GM12878 (cell line): Measurements from ENCODE around the gene SRSF3. TPM values are rescaled to one million over a fixed set of nuclear protein-coding genes. Genes with fewer than 3 reads are reported as not detected.
A peak's percentile ranks its signal among the peaks of the same experiment; 100 is the strongest.

Experiments used
- ATAC-seq: fragments of 200-7000 bp; cut with Tn5 transposase; 3 replicates; pipeline ENCODE4 v1.9.1; 2020; ENCODE audit warnings: mild to moderate bottlenecking, moderate library complexity
- BruUV-seq: library from RNA; stranded (reverse); fragments of 400-500 nt; replicated peaks from 2 replicates; lab custom pipeline; 2021; lab: Mats Ljungman, UMichigan
- CTCF ChIA-PET: fragments of 300-600 bp; sonication (Branson Sonifier 250); formaldehyde crosslinking; extraction: SDS; loops from one replicate; lab custom pipeline; 2021; ENCODE audit warnings: inconsistent platforms; lab: Yijun Ruan, JAX
- POLR2A ChIA-PET: fragments of 350-600 bp; formaldehyde crosslinking; extraction: SDS; loops from one replicate; lab custom pipeline; 2021; ENCODE audit warnings: inconsistent platforms; lab: Charles Lee
- RAD21 ChIA-PET: fragments of 300-600 bp; sonication (Branson Sonifier 250); formaldehyde crosslinking; loops from one replicate; lab custom pipeline; 2023; ENCODE audit warnings: antibody characterized with exemption; ENCODE audit not compliant: unreplicated experiment; lab: Charles Lee
- SMC1A ChIA-PET: fragments of 300-600 bp; sonication (Branson Sonifier 250); formaldehyde crosslinking; loops from one replicate; lab custom pipeline; 2023; ENCODE audit not compliant: unreplicated experiment, uncharacterized antibody; lab: Charles Lee
- DNase-seq: peaks from one replicate; pipeline ENCODE4 v3.0.0-alpha.2; 2011; ENCODE audit warnings: low read depth, low spot score
- FAIRE-seq: peaks from 3 replicates; lab custom pipeline; 2011; peaks lifted over from hg19 to GRCh38; lab: Jason Lieb, UNC
- H2AFZ ChIP-seq: 2 replicates; pipeline ENCODE4 v1.6.0; 2011; ENCODE audit warnings: low read depth, low read length, control low read depth; ENCODE audit not compliant: control insufficient read depth
- H3K27ac ChIP-seq: 2 replicates; pipeline ENCODE4 v1.5.1; 2011; ENCODE audit warnings: control low read depth; ENCODE audit not compliant: control insufficient read depth, insufficient read depth
- H3K27me3 ChIP-seq, 2 experiments: replicated peaks in 1 of 2; 2 replicates each; pipeline versions ENCODE4 v1.6.0 to v1.6.1; 2011; ENCODE audit warnings: low read length in 1 of 2; ENCODE audit not compliant: control insufficient read depth in 2 of 2, insufficient read depth in 2 of 2
- H3K36me3 ChIP-seq, 2 experiments: 2 replicates each; pipeline ENCODE4 v1.5.1; 2011; ENCODE audit warnings: low read length in 1 of 2; ENCODE audit not compliant: control insufficient read depth in 2 of 2, insufficient read depth in 2 of 2
- H3K4me1 ChIP-seq: 2 replicates; pipeline ENCODE4 v1.6.1; 2011; ENCODE audit warnings: mild to moderate bottlenecking, low read length, moderate library complexity, mixed read lengths; ENCODE audit not compliant: control insufficient read depth, insufficient read depth
- H3K4me2 ChIP-seq: 2 replicates; pipeline ENCODE4 v1.6.0; 2011; ENCODE audit warnings: control low read depth; ENCODE audit not compliant: control insufficient read depth, insufficient read depth
- H3K4me3 ChIP-seq: fragments of 200-600 bp; sonication (generic); 2 replicates; pipeline ENCODE4 v1.5.1; 2016
- H3K79me2 ChIP-seq: 2 replicates; pipeline ENCODE4 v1.6.0; 2011; ENCODE audit warnings: low read length; ENCODE audit not compliant: control insufficient read depth, insufficient read depth
- H3K9ac ChIP-seq: 2 replicates; pipeline ENCODE4 v1.8.0; 2011; ENCODE audit warnings: low read length, control low read depth, mixed read lengths; ENCODE audit not compliant: control insufficient read depth, insufficient read depth
- H3K9me3 ChIP-seq: replicated peaks from 3 replicates; pipeline ENCODE4 v1.5.1; 2011; ENCODE audit warnings: mild to moderate bottlenecking, low read length; ENCODE audit not compliant: control insufficient read depth, insufficient read depth
- H4K20me1 ChIP-seq: 2 replicates; pipeline ENCODE4 v1.6.0; 2011; ENCODE audit not compliant: control insufficient read depth, insufficient read depth
- MTA2 ChIP-seq: fragments of 450-650 bp; IDR thresholded peaks from 2 replicates; pipeline ENCODE4 v1.6.1; 2016; ENCODE audit warnings: low read depth, mild to moderate bottlenecking, moderate library complexity
- ZBTB40 ChIP-seq: fragments of 450-650 bp; IDR thresholded peaks from 2 replicates; pipeline ENCODE4 v1.6.1; 2016; ENCODE audit warnings: mild to moderate bottlenecking, moderate library complexity, borderline replicate concordance
- whole genome bisulfite sequencing: methylation state at CpG from one replicate; pipeline ENCODE4 v1.1.6; 2016; ENCODE audit warnings: low lambda C conversion rate; ENCODE audit not compliant: insufficient replicate concordance, insufficient coverage; ENCODE audit errors: missing lambda C conversion rate; 5-methylcytosine and 5-hydroxymethylcytosine counted together
- in situ Hi-C: fragments of 300-500 bp; cut with MboI; formaldehyde crosslinking; loops from 9 replicates; pipeline ENCODE4 v1.14.3; 2018; ENCODE audit warnings: mixed read lengths
- intact Hi-C: fragments of 100-400 bp; cut with micrococcal nuclease; formaldehyde crosslinking; loops from one replicate; pipeline ENCODE4 v1.14.2; 2022; ENCODE audit not compliant: unreplicated experiment
- polyA plus RNA-seq, 11 experiments: library from polyadenylated mRNA; depleted of rRNA in 4 of 11; unstranded in 6 of 11; stranded (reverse) in 5 of 11; fragments of >200 nt; fragmentation: Nextera tagmentation in 4 of 11; fragmentation: Illumina TruSeq in 1 of 11; extraction: Ambion mirVana in 4 of 11; extraction: Trizol in 1 of 11; gene quantifications; 1 replicate in 1 of 11; 2 replicates in 10 of 11; pipeline versions ENCODE4 v1.2.1 to v1.2.3, GENCODE V29; 2011 to 2016; ENCODE audit warnings: inconsistent platforms in 2 of 11, missing spikeins in 2 of 11, low read depth in 1 of 11
- total RNA-seq, 4 experiments: library from RNA; depleted of rRNA in 3 of 4; stranded (reverse); fragments of >200 nt in 3 of 4; fragmentation: Illumina TruSeq in 1 of 4; extraction: Trizol in 1 of 4; gene quantifications; 2 replicates each; pipeline versions ENCODE4 v1.2.1 to v1.2.3, GENCODE V29; 2013 to 2021

The SRSF3 gene
- total and polyA plus RNA-seq, 10 of the 15 experiments (the other 5 are each of a cell fraction or from before 2014, with no cell fraction given) = 195 to 1,377 (median 493) TPM

- Histone ChIP-seq H3K27me3 (no peaks in the 10 kb centered on the region), H4K20me1 (no peaks in the 10 kb centered on the region), H3K9me3 (no peaks in the 10 kb centered on the region), H3K79me2 (no peaks in the 10 kb centered on the region), H3K4me3 (no peak overlapping the region), H3K36me3 (no peaks in the 10 kb centered on the region), H3K27ac (no peak overlapping the region), H3K9ac (no peak overlapping the region), H3K4me2 (no peak overlapping the region), H3K4me1 (no peaks in the 10 kb centered on the region), H2AFZ (no peak overlapping the region)
- ChIA-PET CTCF (interaction anchor here (0.9 kb wide), 1 partner anchor 261 kb away, joined by 6 read pairs; no protein-coding TSS in a partner anchor), SMC1A (interaction anchor here (1.0 kb wide), 1 partner anchor 21 kb away, joined by 3 read pairs; no protein-coding TSS in a partner anchor), RAD21 (interaction anchor here (0.7 kb wide), 1 partner anchor 16 kb away, joined by 4 read pairs; no protein-coding TSS in a partner anchor), POLR2A (interaction anchor here (0.6 kb wide), 1 partner anchor 173 kb away, joined by 5 read pairs; no protein-coding TSS in a partner anchor)
- intact Hi-C loops (no loop called here), in situ Hi-C loops (no loop called here)
- WGBS = 29% methylated on average over 3 of the region's 3 CpGs
- ATAC-seq = no peak
- no TSS peak for BruUV-seq
- FAIRE-seq = no peak
- DNase-seq = no peak
- TF ChIP-seq ZBTB40 (no peak), MTA2 (peak; percentile 93)
Observed at GRCh38 chr6:36563237-36563927, 30.8 kb upstream of the SRSF3 start.
